Thoracic aorta (tissue), 2 donors: ENCODE results near the gene WWC2. TPM values are rescaled to one million over a fixed set of nuclear protein-coding genes. Genes with fewer than 3 reads are reported as not detected.
"Not testable (repeated sequence)": the region's sequence is repeated elsewhere in the genome, so short reads cannot be mapped to it uniquely, and the experiment has no call there.

ENCODE experiments used
- ATAC-seq: fragments of 150-250 bp; one replicate; pipeline ENCODE4 v1.8.0; 2017; ENCODE audit warnings: low read depth; ENCODE audit not compliant: insufficient number of reproducible peaks, low FRiP score
- DNase-seq: peaks from one replicate; pipeline ENCODE4 v3.0.0-alpha.2; 2020; ENCODE audit warnings: low spot score
- H3K27ac ChIP-seq, 2 donors: fragments of 200-600 bp; sonication (generic); 1 replicate in 1 of 2; 2 replicates in 1 of 2; pipeline ENCODE4 v1.5.1; 2016; ENCODE audit warnings: mild to moderate bottlenecking in 2 of 2, moderate library complexity in 2 of 2
- H3K27me3 ChIP-seq: fragments of 200-600 bp; sonication (generic); replicated peaks from 2 replicates; pipeline ENCODE4 v1.6.0; 2016; ENCODE audit warnings: mild to moderate bottlenecking; ENCODE audit not compliant: insufficient read depth
- H3K36me3 ChIP-seq: fragments of 200-600 bp; sonication (generic); one replicate; pipeline ENCODE4 v1.5.1; 2016
- H3K4me1 ChIP-seq, 2 donors: fragments of 200-600 bp; sonication (generic); 1 replicate in 1 of 2; 2 replicates in 1 of 2; pipeline versions ENCODE4 v1.5.1 to v1.6.0; 2016; ENCODE audit warnings: low read depth in 2 of 2, mild to moderate bottlenecking in 1 of 2; ENCODE audit not compliant: control insufficient read depth in 1 of 2
- H3K4me3 ChIP-seq: fragments of 200-600 bp; sonication (generic); 2 replicates; pipeline ENCODE4 v1.5.1; 2016; ENCODE audit warnings: mild to moderate bottlenecking
- H3K9me3 ChIP-seq: fragments of 200-600 bp; sonication (generic); 2 replicates; pipeline ENCODE4 v1.5.1; 2016
- CTCF ChIP-seq: fragments of 200-600 bp; sonication (generic); IDR thresholded peaks from one replicate; pipeline ENCODE4 v1.5.1; 2019; ENCODE audit warnings: antibody characterized with exemption
- total RNA-seq, 2 donors: library from RNA; depleted of rRNA; stranded (reverse); fragments of >200 nt; gene quantifications; one replicate each; pipeline versions ENCODE4 v1.1.0 to v1.2.3, GENCODE V29; 2016

Gene WWC2
- total RNA-seq, 2 donors from 2014 or later, result 21.1 to 44.8 TPM

DNA sequence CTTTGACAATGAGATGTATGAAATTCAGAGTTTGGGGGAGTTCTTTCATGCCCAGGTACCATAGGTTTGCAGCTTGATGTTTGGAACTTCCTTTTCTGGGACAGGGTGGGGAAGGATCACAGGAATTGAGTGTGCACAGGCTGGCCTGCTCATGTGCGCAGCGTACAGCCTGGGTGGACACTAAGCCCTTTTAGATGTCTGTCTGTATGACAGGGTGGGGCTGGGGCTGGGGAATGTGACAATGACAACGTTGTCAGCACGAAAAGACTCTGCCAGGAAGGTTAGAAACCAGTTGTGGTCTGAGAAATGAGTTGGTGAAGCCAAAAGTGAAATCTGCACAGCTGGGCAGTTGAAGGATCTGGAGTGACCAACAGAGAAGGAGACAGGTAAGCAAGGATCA is 47.4 kb downstream of the WWC2 start:
- TF ChIP-seq CTCF, result no peak
- Histone ChIP-seq H3K36me3 (no peaks in the 10 kb centered on the region), H3K4me3 (no peak overlapping the region), H3K27me3 (no peaks in the 10 kb centered on the region), H3K27ac (no peak overlapping the region), H3K4me1 (peaks cover 19 to 42% of the 10 kb centered on the region in 2 donors), H3K9me3 (no peaks in the 10 kb centered on the region)
- ATAC-seq, result no peak
- no peak for DNase-seq

GRCh38 chr4:183147196-183147595 is 48.1 kb downstream of the WWC2 start:
- Histone ChIP-seq H3K9me3 (no peaks in the 10 kb centered on the region), H3K27me3 (no peaks in the 10 kb centered on the region), H3K4me3 (no peak overlapping the region), H3K4me1 (peaks cover 15 to 37% of the 10 kb centered on the region in 2 donors), H3K27ac (no peak overlapping the region), H3K36me3 (no peaks in the 10 kb centered on the region)
- TF ChIP-seq CTCF, result no peak
- DNase-seq, result no peak
- ATAC-seq, result no peak

DNA sequence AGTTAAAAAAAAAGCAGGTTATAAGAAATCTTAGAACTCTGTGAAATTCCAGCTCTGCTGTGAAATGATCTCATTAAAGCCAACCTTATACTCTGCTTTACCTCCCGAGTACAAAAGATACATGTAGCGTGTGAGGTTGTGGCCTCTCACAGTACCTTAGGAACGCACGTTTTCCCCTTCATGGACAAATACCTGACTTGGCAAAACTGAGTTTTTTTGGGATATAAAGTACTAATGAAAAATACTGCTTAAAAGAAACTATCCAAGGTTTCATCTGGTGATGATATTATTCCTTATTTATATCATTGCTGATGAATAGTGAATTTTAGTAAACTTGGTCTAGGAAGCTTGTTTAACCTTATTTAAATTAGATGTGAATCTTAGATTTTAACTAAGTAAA is 48.9 kb downstream of the WWC2 start:
- H3K4me3 ChIP-seq, result no peak overlapping the region
- ATAC-seq, result no peak
- TF ChIP-seq CTCF, result no peak

GRCh38 chr4:183149616-183150539 is 50.8 kb downstream of the WWC2 start:
- Histone ChIP-seq H3K36me3 (no peaks in the 10 kb centered on the region), H3K9me3 (no peaks in the 10 kb centered on the region), H3K27ac (no peak overlapping the region), H3K4me3 (no peak overlapping the region), H3K27me3 (no peaks in the 10 kb centered on the region), H3K4me1 (peaks cover 14 to 30% of the 10 kb centered on the region in 2 donors)
- no peak for TF ChIP-seq CTCF
- no peak for ATAC-seq
- DNase-seq, result no peak

More for the DNA sequence above, 48.9 kb downstream of the WWC2 start:
- Histone ChIP-seq H3K27me3 (no peaks in the 10 kb centered on the region), H3K9me3 (no peaks in the 10 kb centered on the region), H3K36me3 (no peaks in the 10 kb centered on the region), H3K27ac (no peak overlapping the region), H3K4me1 (peaks cover 8 to 29% of the 10 kb centered on the region in 2 donors)
- DNase-seq, result no peak

DNA sequence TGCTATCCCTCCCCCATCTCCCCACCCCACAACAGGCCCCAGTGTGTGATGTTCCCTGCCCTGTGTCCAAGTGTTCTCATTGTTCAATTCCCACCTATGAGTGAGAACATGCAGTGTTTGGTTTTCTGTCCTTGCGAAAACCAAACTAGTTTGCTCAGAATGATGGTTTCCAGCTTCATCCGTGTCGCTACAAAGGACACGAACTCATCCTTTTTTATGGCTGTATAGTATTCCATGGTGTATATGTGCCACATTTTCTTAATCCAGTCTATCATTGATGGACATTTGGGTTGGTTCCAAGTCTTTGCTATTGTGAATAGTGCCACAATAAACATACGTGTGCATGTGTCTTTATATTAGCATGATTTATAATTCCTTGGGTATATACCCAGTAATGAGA is 51.6 kb downstream of the WWC2 start:
- ATAC-seq, H3K4me3 ChIP-seq, H3K9me3 ChIP-seq, DNase-seq, H3K27me3 ChIP-seq, H3K36me3 ChIP-seq, H3K27ac ChIP-seq: not testable (repeated sequence)
- peaks cover 11 to 25% of the 10 kb centered on the region in 2 donors for H3K4me1 ChIP-seq

DNA sequence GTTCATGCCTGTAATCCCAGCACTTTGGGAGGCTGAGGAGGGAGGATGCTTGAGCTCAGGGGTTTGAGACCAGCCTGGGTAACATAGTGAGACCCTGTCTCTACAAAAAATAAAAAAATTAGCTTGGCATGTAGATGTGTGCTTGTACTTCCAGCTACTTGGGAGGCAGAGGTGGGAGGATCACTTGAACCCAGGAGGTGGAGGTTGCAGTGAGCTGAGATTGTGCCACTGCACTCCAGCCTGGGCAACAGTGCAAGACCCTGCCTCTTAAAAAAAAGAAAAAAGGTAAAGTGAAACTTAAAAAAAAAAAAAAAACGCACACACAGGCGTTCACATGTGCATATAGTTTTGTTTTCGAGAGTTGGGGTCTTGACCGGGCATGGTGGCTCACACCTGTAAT is 53.2 kb downstream of the WWC2 start:
- H3K36me3 ChIP-seq, ATAC-seq, H3K9me3 ChIP-seq: not testable (repeated sequence)

More for the DNA sequence above, 53.2 kb downstream of the WWC2 start:
- not testable (repeated sequence) for H3K4me3 ChIP-seq, H3K27me3 ChIP-seq, H3K4me1 ChIP-seq, DNase-seq, H3K27ac ChIP-seq
